NCI-H2196 (cell line): Measurements from ENCODE around the gene SLC39A3.
"Not testable (repeated sequence)": the region's sequence is repeated elsewhere in the genome, so short reads cannot be mapped to it uniquely, and the experiment has no call there.

Source experiments
- DNase-seq: peaks from one replicate; lab custom pipeline; 2025; ENCODE audit not compliant: unreplicated experiment; lab: John Stamatoyannopoulos, UW

The SLC39A3 gene

GRCh38 chr19:2723747-2724146, 16.1 kb downstream of the SLC39A3 start:
- no peak for DNase-seq

GRCh38 chr19:2723345-2723715, 16.5 kb downstream of the SLC39A3 start:
- no peak for DNase-seq

GRCh38 chr19:2722541-2723344, 17.1 kb downstream of the SLC39A3 start:
- no peak for DNase-seq

- no peak for DNase-seq
These were observed 18.0 kb downstream of the SLC39A3 start for GRCh38 chr19:2721570-2722540.

GRCh38 chr19:2720777-2721569, 18.8 kb downstream of the SLC39A3 start, which contains the start of gene DIRAS1:
Gene DIRAS1, minus strand, starts transcription at chr19:2721372. Its CDS starts 3,566 bp downstream, at chr19:2717806.
- no peak for DNase-seq

- DNase-seq = no peak
These were observed 19.7 kb downstream of the SLC39A3 start for GRCh38 chr19:2719920-2720776.

GRCh38 chr19:2719232-2719735, 20.5 kb downstream of the SLC39A3 start:
- DNase-seq = no peak

GRCh38 chr19:2717638-2718541, 21.9 kb downstream of the SLC39A3 start:
- DNase-seq = no peak

- no peak for DNase-seq
These were observed 22.8 kb downstream of the SLC39A3 start for GRCh38 chr19:2716722-2717637.

- DNase-seq = no peak
These were observed 23.6 kb downstream of the SLC39A3 start for GRCh38 chr19:2716275-2716650.

- DNase-seq = no peak
These were observed 24.1 kb downstream of the SLC39A3 start for GRCh38 chr19:2715470-2716274.

GRCh38 chr19:2714531-2715269, 25.1 kb downstream of the SLC39A3 start:
- DNase-seq = no peak

GRCh38 chr19:2714102-2714501, 25.7 kb downstream of the SLC39A3 start:
- DNase-seq = not testable (repeated sequence)

- not testable (repeated sequence) for DNase-seq
These were observed 26.6 kb downstream of the SLC39A3 start for GRCh38 chr19:2713170-2713569.

- no peak for DNase-seq
These were observed 28.0 kb downstream of the SLC39A3 start for GRCh38 chr19:2711875-2712205.

GRCh38 chr19:2711172-2711874, 28.5 kb downstream of the SLC39A3 start:
- DNase-seq = no peak
